Measurements from ENCODE around the gene GTF2F1.
A peak's percentile ranks its signal among the peaks of the same experiment; 100 is the strongest.
"Not testable (repeated sequence)": the region's sequence is repeated elsewhere in the genome, so short reads cannot be mapped to it uniquely, and the experiment has no call there.

The GTF2F1 gene

GRCh38 chr19:6373096-6373812, 19.7 kb downstream of the GTF2F1 start:
- Histone ChIP-seq H3K36me3 (peaks cover 10% of the 10 kb centered on the region), H3K9me3 (no peaks in the 10 kb centered on the region), H3K27ac (peak overlapping the region; percentile 100), H3K4me1 (ENCODE audit: control insufficient read depth in 1 of 2, insufficient read depth in 1 of 2, low read depth in 1 of 2, low read length in 1 of 2) (peaks cover 12 to 25% of the 10 kb centered on the region in 2 experiments), H3K27me3 (no peaks in the 10 kb centered on the region), H3K4me3 (ENCODE audit: low read depth in 1 of 2, low read length in 1 of 2) (peak overlapping the region; percentile 94 to 100)
- TF ChIP-seq CTCF (IDR thresholded peaks at IDR 0.05) = no peak

GRCh38 chr19:6372594-6373095, 20.3 kb downstream of the GTF2F1 start, which contains the start of gene ALKBH7:
Gene ALKBH7, plus strand, starts transcription at chr19:6372794. Its CDS starts 27 bp downstream, at chr19:6372821.
- H3K36me3 ChIP-seq = peaks cover 10% of the 10 kb centered on the region
- peaks cover 12 to 25% of the 10 kb centered on the region in 2 experiments for H3K4me1 ChIP-seq (ENCODE audit: control insufficient read depth in 1 of 2, insufficient read depth in 1 of 2, low read depth in 1 of 2, low read length in 1 of 2)
- no peaks in the 10 kb centered on the region for H3K27me3 ChIP-seq
- no peak for TF ChIP-seq CTCF (IDR thresholded peaks at IDR 0.05)
- H3K27ac ChIP-seq = peak within 1 kb of the TSS; percentile 100
- H3K9me3 ChIP-seq = no peaks in the 10 kb centered on the region
- peak within 1 kb of the TSS; percentile 94 to 100 for H3K4me3 ChIP-seq (ENCODE audit: low read depth in 1 of 2, low read length in 1 of 2)

GRCh38 chr19:6364353-6364752, 28.6 kb downstream of the GTF2F1 start:
- peaks cover 19% of the 10 kb centered on the region for H3K36me3 ChIP-seq
- H3K27me3 ChIP-seq = no peaks in the 10 kb centered on the region
- no peak overlapping the region for H3K27ac ChIP-seq
- no peak for TF ChIP-seq CTCF (IDR thresholded peaks at IDR 0.05)
- no peaks in the 10 kb centered on the region for H3K9me3 ChIP-seq
- H3K4me1 ChIP-seq (ENCODE audit: control insufficient read depth in 1 of 2, insufficient read depth in 1 of 2, low read depth in 1 of 2, low read length in 1 of 2) = peaks cover 19 to 33% of the 10 kb centered on the region in 2 experiments
- H3K4me3 ChIP-seq (ENCODE audit: low read depth in 1 of 2, low read length in 1 of 2) = no peak overlapping the region

GRCh38 chr19:6362351-6362801, 30.6 kb downstream of the GTF2F1 start:
- Histone ChIP-seq H3K9me3 (no peaks in the 10 kb centered on the region), H3K36me3 (peaks cover 9% of the 10 kb centered on the region), H3K4me1 (ENCODE audit: control insufficient read depth in 1 of 2, insufficient read depth in 1 of 2, low read depth in 1 of 2, low read length in 1 of 2) (peaks cover 19 to 25% of the 10 kb centered on the region in 2 experiments), H3K27ac (peak overlapping the region; percentile 31), H3K4me3 (ENCODE audit: low read depth in 1 of 2, low read length in 1 of 2) (peak overlapping the region; percentile 80 to 99), H3K27me3 (no peaks in the 10 kb centered on the region)
- no peak for TF ChIP-seq CTCF (IDR thresholded peaks at IDR 0.05)

GRCh38 chr19:6362027-6362350, 31.0 kb downstream of the GTF2F1 start:
- Histone ChIP-seq H3K36me3 (peaks cover 9% of the 10 kb centered on the region), H3K4me3 (ENCODE audit: low read depth in 1 of 2, low read length in 1 of 2) (peak overlapping the region; percentile 80 to 99), H3K9me3 (no peaks in the 10 kb centered on the region), H3K4me1 (ENCODE audit: control insufficient read depth in 1 of 2, insufficient read depth in 1 of 2, low read depth in 1 of 2, low read length in 1 of 2) (peaks cover 19 to 25% of the 10 kb centered on the region in 2 experiments), H3K27me3 (no peaks in the 10 kb centered on the region), H3K27ac (peak overlapping the region; percentile 70)
- no peak for TF ChIP-seq CTCF (IDR thresholded peaks at IDR 0.05)

GRCh38 chr19:6360857-6361216, 32.1 kb downstream of the GTF2F1 start:
- peaks cover 19 to 22% of the 10 kb centered on the region in 2 experiments for H3K4me1 ChIP-seq (ENCODE audit: control insufficient read depth in 1 of 2, insufficient read depth in 1 of 2, low read depth in 1 of 2, low read length in 1 of 2)

GRCh38 chr19:6360445-6360844, 32.5 kb downstream of the GTF2F1 start:
- H3K4me1 ChIP-seq (ENCODE audit: control insufficient read depth in 1 of 2, insufficient read depth in 1 of 2, low read depth in 1 of 2, low read length in 1 of 2) = peaks cover 19% of the 10 kb centered on the region in 2 experiments
- H3K27ac ChIP-seq; H3K36me3 ChIP-seq; H3K9me3 ChIP-seq; H3K27me3 ChIP-seq; H3K4me3 ChIP-seq (ENCODE audit: low read depth in 1 of 2, low read length in 1 of 2): not testable (repeated sequence)

More at GRCh38 chr19:6360857-6361216, 32.1 kb downstream of the GTF2F1 start:
- peak overlapping the region; percentile 70 for H3K27ac ChIP-seq
- H3K36me3 ChIP-seq, H3K9me3 ChIP-seq, H3K27me3 ChIP-seq: not testable (repeated sequence)
- H3K4me3 ChIP-seq (ENCODE audit: low read depth in 1 of 2, low read length in 1 of 2) = peak overlapping the region; percentile 80 to 99
